ENCODE measurements around the gene SLC6A12. TPM values are rescaled to one million over a fixed set of nuclear protein-coding genes. Genes with fewer than 3 reads are reported as not detected.
A peak's percentile ranks its signal among the peaks of the same experiment; 100 is the strongest.

The SLC6A12 gene
- polyA plus RNA-seq, 1 donor from 2014 or later: 0.15 TPM

DNA sequence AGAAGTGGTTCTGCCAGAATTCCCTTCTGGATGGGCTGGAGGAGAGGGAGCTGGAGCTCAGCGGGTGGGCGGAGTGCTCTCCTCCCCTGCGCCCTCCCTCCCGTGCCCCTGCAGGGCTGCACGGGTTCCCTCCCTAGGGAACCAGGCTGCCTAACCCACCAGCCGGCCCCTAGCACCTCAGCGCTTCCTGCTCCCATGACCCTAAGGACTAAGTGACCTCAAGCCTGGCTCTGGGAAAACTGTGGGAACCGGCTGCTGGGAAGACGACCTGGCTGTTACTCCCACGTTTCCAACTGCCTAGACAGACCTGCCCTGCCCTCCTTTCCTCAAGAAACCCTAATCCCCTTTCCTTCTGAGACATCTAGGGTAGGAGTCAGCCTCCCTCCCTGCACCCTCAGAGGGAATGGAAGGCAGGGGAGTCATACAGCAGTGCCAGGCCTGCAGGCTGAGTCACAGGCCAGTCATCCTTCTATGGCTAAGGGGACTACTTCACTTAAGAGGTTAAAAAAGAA, 31.5 kb downstream of the SLC6A12 start:
- Histone ChIP-seq H3K4me3 (ENCODE audit: low read length) (no peak overlapping the region), H2AFZ (ENCODE audit: low read depth, low read length) (no peak overlapping the region), H3K4me2 (ENCODE audit: low read length) (no peak overlapping the region), H3K36me3 (ENCODE audit: insufficient read depth, low read length) (no peaks in the 10 kb centered on the region), H3F3A (ENCODE audit: insufficient read depth, low read length, poor library complexity, severe bottlenecking) (no peaks in the 10 kb centered on the region), H3K9me2 (ENCODE audit: insufficient read depth, low read length) (no peaks in the 10 kb centered on the region), H3K27ac (ENCODE audit: low read length) (no peak overlapping the region), H3K79me2 (replicated peaks; ENCODE audit: insufficient read depth, low read length) (no peaks in the 10 kb centered on the region), H3K27me3 (ENCODE audit: insufficient read depth, low read depth, low read length) (no peaks in the 10 kb centered on the region), H3K9ac (ENCODE audit: low read length) (no peak overlapping the region), H4K20me1 (ENCODE audit: insufficient read depth) (no peaks in the 10 kb centered on the region), H3K9me3 (ENCODE audit: low read length) (no peaks in the 10 kb centered on the region)
- TF ChIP-seq SMC3 (conservative IDR thresholded peaks at IDR 0.05; ENCODE audit: poor library complexity): no peak

DNA sequence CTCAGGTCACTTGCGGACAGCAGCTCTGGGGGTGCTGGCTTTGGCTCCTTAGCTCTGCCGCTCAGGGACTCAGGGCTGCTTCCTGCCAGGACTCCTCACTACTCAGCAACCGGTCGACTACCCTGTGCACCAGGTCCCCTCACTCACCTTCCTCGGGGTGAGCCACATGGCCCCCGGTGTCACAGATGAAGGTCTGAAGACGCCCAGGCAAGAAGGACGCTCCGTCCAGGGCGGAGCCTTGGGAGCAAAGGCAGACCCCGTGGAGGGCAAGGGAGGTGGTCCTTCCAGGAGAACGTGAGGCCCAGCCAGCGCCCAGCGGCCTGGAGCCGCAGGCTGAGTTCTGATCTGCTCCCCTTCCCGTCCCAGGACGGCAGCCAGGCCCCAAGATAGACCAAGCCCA, 32.0 kb downstream of the SLC6A12 start:
- Histone ChIP-seq H3K9ac (ENCODE audit: low read length) (no peak overlapping the region), H3K4me3 (ENCODE audit: low read length) (no peak overlapping the region), H3K9me2 (ENCODE audit: insufficient read depth, low read length) (no peaks in the 10 kb centered on the region), H3K9me3 (ENCODE audit: low read length) (no peaks in the 10 kb centered on the region), H3F3A (ENCODE audit: insufficient read depth, low read length, poor library complexity, severe bottlenecking) (no peaks in the 10 kb centered on the region), H4K20me1 (ENCODE audit: insufficient read depth) (no peaks in the 10 kb centered on the region), H3K79me2 (replicated peaks; ENCODE audit: insufficient read depth, low read length) (no peaks in the 10 kb centered on the region), H2AFZ (ENCODE audit: low read depth, low read length) (no peak overlapping the region), H3K27ac (ENCODE audit: low read length) (no peak overlapping the region), H3K4me2 (ENCODE audit: low read length) (no peak overlapping the region), H3K27me3 (ENCODE audit: insufficient read depth, low read depth, low read length) (no peaks in the 10 kb centered on the region), H3K36me3 (ENCODE audit: insufficient read depth, low read length) (no peaks in the 10 kb centered on the region)
- TF ChIP-seq POLR2AphosphoS5 (IDR thresholded peaks at IDR 0.05): peak; percentile 10
- TF ChIP-seq, protein P1, sequence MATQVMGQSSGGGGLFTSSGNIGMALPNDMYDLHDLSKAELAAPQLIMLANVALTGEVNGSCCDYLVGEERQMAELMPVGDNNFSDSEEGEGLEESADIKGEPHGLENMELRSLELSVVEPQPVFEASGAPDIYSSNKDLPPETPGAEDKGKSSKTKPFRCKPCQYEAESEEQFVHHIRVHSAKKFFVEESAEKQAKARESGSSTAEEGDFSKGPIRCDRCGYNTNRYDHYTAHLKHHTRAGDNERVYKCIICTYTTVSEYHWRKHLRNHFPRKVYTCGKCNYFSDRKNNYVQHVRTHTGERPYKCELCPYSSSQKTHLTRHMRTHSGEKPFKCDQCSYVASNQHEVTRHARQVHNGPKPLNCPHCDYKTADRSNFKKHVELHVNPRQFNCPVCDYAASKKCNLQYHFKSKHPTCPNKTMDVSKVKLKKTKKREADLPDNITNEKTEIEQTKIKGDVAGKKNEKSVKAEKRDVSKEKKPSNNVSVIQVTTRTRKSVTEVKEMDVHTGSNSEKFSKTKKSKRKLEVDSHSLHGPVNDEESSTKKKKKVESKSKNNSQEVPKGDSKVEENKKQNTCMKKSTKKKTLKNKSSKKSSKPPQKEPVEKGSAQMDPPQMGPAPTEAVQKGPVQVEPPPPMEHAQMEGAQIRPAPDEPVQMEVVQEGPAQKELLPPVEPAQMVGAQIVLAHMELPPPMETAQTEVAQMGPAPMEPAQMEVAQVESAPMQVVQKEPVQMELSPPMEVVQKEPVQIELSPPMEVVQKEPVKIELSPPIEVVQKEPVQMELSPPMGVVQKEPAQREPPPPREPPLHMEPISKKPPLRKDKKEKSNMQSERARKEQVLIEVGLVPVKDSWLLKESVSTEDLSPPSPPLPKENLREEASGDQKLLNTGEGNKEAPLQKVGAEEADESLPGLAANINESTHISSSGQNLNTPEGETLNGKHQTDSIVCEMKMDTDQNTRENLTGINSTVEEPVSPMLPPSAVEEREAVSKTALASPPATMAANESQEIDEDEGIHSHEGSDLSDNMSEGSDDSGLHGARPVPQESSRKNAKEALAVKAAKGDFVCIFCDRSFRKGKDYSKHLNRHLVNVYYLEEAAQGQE (IDR thresholded peaks at IDR 0.05; ENCODE audit: borderline replicate concordance): no peak

DNA sequence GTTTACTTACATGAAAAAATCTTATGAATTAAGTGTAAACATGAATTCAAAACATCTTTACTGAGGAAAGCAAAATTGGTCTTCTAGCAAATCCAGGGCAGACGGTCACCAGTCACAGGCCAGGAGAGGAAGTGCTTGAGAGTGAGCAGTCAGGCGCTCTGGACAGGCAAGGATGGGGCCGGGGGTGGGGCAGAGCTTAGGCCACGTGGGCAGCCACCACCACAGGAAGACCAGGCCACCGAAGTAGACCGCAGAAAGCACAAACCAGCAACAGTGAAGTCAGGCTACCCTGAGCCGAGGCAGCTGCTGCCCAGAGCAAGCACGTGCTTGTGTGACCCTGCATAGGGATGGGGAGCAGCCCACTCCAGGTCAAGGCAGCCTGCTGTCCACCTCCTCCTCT, 33.5 kb downstream of the SLC6A12 start:
- Histone ChIP-seq H3F3A (ENCODE audit: insufficient read depth, low read length, poor library complexity, severe bottlenecking) (no peaks in the 10 kb centered on the region), H3K4me3 (ENCODE audit: low read length) (no peak overlapping the region), H3K9me3 (ENCODE audit: low read length) (no peaks in the 10 kb centered on the region), H3K36me3 (ENCODE audit: insufficient read depth, low read length) (no peaks in the 10 kb centered on the region), H3K27me3 (ENCODE audit: insufficient read depth, low read depth, low read length) (no peaks in the 10 kb centered on the region), H3K27ac (ENCODE audit: low read length) (no peak overlapping the region), H3K4me2 (ENCODE audit: low read length) (no peak overlapping the region), H2AFZ (ENCODE audit: low read depth, low read length) (no peak overlapping the region), H3K9ac (ENCODE audit: low read length) (no peak overlapping the region), H4K20me1 (ENCODE audit: insufficient read depth) (no peaks in the 10 kb centered on the region), H3K9me2 (ENCODE audit: insufficient read depth, low read length) (no peaks in the 10 kb centered on the region), H3K79me2 (replicated peaks; ENCODE audit: insufficient read depth, low read length) (no peaks in the 10 kb centered on the region)
- TF ChIP-seq, protein P1 (IDR thresholded peaks at IDR 0.05; ENCODE audit: borderline replicate concordance): no peak
- TF ChIP-seq MXI1 (conservative IDR thresholded peaks at IDR 0.05; ENCODE audit: poor library complexity, severe bottlenecking) (no peak), POLR2AphosphoS5 (IDR thresholded peaks at IDR 0.05) (no peak), EZH2 (IDR thresholded peaks at IDR 0.05; ENCODE audit: borderline replicate concordance, insufficient read depth, low read length, poor library complexity, severe bottlenecking) (no peak), TAF1 (IDR thresholded peaks at IDR 0.05; ENCODE audit: low read depth) (no peak), RAD21 (conservative IDR thresholded peaks at IDR 0.05) (no peak), EP300 (conservative IDR thresholded peaks at IDR 0.05; ENCODE audit: poor library complexity, severe bottlenecking) (no peak), SMC3 (conservative IDR thresholded peaks at IDR 0.05; ENCODE audit: poor library complexity) (no peak)
- TF ChIP-seq, protein P2, sequence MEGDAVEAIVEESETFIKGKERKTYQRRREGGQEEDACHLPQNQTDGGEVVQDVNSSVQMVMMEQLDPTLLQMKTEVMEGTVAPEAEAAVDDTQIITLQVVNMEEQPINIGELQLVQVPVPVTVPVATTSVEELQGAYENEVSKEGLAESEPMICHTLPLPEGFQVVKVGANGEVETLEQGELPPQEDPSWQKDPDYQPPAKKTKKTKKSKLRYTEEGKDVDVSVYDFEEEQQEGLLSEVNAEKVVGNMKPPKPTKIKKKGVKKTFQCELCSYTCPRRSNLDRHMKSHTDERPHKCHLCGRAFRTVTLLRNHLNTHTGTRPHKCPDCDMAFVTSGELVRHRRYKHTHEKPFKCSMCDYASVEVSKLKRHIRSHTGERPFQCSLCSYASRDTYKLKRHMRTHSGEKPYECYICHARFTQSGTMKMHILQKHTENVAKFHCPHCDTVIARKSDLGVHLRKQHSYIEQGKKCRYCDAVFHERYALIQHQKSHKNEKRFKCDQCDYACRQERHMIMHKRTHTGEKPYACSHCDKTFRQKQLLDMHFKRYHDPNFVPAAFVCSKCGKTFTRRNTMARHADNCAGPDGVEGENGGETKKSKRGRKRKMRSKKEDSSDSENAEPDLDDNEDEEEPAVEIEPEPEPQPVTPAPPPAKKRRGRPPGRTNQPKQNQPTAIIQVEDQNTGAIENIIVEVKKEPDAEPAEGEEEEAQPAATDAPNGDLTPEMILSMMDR (IDR thresholded peaks at IDR 0.05; ENCODE audit: poor library complexity, severe bottlenecking): no peak
